ENCODE results near the gene TAC3.
"Not testable (repeated sequence)": the region's sequence is repeated elsewhere in the genome, so short reads cannot be mapped to it uniquely, and the experiment has no call there.

The TAC3 gene

DNA sequence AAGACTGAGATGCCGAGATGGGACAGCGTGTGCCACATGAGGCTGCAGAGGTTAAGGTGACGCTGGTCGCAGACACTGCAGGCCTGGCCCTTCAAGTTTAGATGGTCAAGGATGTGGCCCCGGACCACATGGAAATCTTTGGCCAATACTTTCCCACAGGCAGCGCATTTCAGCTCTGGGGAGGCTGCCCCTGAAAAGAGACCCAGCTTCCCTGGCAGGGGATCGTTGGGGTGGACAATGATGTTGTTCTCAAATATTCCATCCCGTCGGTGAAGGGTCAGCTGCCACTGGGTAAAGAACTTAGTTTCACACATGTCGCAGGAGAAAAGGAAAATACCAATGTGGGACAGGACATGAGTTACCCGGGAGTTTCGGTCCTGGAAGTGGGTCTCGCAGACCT, 12.9 kb downstream of the TAC3 start:
- no peak for DNase-seq

DNA sequence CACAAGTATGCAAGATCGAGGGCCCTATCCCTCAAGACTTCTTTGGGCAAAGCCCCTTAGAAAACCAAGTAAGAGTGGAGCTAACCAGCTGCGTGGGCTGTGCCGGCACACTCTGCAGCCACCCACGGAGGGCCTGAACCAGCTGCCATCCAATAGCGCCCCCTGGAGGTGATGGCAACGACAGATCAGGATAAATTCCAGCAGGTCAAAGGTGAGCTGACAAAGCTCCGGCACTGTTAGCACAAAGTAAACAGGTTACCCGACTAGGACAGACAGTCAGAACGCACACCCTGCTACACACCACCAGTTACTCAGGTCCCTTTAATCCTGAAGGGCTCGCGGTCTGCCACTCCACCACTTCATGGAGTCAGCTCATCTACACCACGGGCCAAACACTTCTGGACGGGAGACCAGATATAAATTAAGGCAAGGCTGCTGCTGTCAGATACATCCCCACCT, 14.9 kb downstream of the TAC3 start:
- peak; percentile 74 for DNase-seq

DNA sequence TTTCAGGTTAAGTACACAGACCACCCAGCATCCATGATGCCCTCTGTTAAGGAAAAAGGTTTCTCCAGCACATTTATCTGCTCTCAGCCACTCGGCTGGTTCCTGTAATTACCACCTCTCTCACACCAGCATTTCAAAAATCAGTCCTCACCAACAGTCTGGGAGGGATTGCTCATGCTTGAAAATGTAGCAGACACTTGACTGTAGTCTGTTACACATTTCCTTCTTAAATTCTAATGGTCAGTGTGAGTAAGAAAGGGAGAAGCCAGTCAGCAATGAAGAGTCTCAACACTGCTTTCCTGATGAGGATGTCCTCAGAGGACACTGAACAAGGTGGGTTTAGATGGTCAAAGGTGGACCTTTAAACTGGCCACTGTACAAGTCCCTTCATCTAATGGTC, 15.9 kb downstream of the TAC3 start:
- no peak for DNase-seq

DNA sequence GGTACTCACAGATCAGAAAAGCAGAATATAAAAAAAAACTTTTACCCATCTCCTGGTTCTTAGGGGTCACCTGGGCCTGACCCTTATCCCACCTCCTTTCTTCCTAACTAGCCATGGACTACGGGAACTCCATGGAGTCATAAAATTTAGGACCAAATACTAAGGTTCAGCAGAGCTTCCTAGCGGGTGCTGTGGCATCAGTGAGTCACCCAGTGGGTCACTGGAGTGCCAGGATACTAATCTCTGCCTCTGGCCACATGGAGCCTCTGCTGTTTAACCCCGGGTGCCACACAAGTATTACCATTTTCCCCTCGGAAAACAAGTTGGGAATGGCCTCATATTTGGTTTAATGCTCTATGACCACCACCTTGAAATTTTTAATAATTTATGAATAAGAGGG, 16.9 kb downstream of the TAC3 start:
- no peak for DNase-seq

DNA sequence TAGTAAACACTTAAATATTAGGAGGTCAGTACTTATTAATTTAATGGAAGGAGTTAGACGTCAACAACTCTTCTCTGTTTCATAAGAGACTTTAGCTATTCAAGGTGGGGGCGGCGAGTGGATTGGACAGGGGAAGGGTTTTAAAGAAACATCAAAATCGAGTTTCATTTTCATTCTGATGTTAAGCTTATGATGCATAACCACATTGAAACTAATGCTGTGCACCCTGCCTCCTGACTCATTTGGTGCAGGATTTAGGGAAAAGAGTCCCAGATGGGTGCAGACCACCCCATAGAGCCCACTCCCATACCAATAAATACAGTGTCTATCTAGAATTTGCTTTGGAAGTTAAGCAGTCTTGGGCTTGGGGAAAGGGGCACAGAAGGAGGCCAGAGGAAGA, 17.3 kb downstream of the TAC3 start:
- DNase-seq, result no peak

GRCh38 chr12:56998316-56998715, 18.0 kb downstream of the TAC3 start:
- DNase-seq, result no peak

DNA sequence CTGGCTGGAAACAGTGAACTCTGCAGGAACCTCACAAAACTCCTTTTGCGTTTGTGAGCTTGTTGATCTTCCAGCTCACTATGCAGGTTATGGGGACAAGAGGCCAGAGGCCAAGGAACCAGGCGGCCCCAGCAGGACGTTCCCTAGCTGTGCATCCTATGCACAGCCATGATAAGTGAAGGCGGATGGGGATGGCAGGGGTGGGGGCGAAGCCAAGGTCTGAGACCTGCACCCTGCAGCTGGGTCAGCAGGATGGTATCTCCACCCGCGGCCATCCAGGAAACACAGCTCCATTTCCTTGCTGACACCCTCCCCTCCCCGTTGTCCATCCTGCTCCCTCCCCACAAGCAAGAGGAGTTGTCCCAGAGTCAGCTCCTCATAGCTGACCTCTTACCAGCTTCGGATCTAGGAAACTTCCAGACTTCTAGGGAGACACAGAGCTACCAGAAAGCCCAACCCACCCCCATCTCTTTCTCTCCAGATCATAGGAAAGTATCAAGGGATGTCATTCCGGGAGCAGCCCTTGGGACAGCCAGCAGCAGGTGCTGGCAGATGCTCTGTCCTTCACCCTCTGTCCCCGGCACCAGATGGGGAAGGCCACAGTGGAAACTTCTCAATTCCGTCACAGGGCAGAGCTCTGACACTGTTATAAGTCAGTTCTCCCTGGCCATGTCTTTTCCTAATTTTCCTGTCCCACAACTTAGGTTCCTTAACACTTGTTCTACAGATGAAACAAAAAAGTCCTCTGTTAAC, 19.4 kb downstream of the TAC3 start:
- no peak for DNase-seq

DNA sequence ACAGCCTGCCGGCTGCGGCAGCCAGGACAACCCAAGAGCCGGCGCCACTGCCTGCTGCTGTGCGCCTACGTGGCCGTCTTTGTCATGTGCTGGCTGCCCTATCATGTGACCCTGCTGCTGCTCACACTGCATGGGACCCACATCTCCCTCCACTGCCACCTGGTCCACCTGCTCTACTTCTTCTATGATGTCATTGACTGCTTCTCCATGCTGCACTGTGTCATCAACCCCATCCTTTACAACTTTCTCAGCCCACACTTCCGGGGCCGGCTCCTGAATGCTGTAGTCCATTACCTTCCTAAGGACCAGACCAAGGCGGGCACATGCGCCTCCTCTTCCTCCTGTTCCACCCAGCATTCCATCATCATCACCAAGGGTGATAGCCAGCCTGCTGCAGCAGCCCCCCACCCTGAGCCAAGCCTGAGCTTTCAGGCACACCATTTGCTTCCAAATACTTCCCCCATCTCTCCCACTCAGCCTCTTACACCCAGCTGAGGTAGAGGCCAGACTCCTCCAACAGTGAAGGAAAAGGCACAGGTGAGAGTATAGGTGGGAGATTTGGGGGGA, 20.3 kb downstream of the TAC3 start:
- DNase-seq, result no peak

GRCh38 chr12:56995201-56995929, 21.0 kb downstream of the TAC3 start:
- DNase-seq, result no peak

DNA sequence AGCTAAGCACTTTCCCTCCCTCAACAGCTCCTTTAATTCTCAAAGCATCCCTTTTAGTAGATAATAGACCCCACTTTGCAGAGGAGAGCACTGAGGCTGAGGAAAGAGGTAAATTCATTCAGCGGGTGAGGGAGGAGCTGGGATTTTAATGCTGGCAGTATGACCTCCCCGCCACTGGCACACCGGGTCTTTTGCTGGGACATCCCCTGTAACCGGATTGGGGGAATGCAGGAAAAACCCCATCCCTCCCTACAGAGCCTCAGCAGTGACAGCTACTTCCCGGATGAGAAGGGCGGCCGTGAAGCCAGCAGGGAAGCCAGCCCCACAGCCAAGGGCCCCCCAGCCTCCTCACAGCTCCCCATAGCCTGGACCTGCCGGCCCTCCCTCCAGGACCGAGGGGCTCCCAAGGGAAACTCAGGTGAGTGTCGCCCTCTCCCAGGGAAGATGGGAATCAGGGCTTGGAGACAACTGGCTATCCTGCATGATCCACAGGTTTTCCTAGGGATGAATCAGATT, 22.0 kb downstream of the TAC3 start:
- DNase-seq, result no peak

DNA sequence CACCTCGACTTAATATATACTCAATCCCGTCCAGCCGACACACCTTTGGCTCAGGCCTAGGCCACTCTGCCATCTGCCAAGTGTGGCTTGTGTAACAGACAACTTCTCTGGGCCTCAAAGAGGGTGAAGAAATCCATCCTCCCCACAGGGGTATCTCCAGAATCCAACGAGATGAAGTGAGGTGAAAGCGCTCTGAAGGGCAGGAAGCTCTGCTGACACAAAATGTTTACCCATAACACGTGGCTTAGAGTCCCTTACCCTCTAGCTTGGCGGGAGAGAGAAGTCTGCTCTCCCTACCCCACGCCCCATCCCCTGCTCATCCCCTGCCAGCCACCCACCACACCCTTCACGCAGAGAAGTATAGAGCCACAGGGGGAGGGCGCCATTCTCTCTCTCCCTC, 23.0 kb downstream of the TAC3 start:
- DNase-seq, result no peak

GRCh38 chr12:56991319-56992246, 24.7 kb downstream of the TAC3 start:
- no peak for DNase-seq

GRCh38 chr12:56990648-56991318, 25.5 kb downstream of the TAC3 start:
- DNase-seq, result no peak

DNA sequence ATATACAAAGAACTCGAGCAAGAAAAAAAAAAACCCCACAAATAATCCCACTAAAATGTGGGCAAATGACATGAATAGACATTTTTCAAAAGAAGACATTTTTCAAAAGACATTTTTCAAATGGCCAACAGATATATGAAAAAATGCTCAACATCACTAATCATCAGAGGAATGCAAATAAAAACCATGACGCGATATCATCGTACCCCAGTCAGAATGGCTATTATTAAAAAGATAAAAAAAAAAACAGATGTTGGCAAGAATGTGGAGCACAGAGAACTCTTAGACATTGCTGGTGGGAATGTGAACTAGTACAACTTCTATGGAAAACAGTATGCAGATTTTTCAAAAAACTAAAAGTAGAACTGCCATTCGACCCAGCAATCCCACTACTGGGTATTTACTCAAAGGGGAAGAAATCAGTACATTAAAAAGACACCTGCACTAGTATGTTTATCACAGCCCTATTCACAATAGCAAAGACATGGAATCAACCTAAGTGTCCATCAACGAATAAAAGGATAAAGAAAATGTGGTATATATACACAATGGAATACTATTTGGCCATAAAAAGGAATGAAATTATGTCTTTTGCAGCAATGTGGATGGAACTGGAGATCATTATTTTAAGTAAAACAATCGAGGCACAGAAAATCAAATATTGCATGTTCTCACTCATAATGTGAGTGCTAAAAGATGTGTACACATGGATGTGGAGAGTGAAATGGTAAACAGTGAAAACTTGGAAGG, 26.3 kb downstream of the TAC3 start:
- no peak for DNase-seq

DNA sequence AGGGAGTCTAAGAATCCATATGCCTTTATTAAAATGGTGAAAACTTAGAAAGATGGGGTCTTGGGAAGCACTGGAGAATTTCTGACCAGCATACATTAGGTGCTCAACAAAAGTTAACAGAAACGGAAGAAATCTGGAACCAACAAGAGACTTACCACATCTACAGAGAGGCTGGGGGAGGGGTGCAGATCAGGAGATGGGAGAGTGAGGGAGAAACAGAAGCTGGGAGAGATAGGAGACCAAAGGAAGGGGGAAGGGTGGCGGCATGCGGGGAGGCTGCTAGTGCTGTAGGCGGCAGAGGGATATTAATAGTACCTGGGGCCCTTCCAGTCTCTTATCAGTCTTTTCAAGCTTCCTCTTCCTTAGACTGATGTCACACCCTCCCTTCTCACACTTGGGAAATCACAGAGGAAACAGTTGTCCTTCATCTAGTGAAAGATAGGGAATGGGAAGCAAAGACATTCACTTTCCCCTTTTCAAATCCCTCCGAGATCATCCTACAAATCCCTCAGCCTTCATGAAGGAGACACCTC, 28.1 kb downstream of the TAC3 start:
- no peak for DNase-seq

- peak; percentile 69 for DNase-seq
Observed at GRCh38 chr12:56987551-56988053, 28.7 kb downstream of the TAC3 start.

DNA sequence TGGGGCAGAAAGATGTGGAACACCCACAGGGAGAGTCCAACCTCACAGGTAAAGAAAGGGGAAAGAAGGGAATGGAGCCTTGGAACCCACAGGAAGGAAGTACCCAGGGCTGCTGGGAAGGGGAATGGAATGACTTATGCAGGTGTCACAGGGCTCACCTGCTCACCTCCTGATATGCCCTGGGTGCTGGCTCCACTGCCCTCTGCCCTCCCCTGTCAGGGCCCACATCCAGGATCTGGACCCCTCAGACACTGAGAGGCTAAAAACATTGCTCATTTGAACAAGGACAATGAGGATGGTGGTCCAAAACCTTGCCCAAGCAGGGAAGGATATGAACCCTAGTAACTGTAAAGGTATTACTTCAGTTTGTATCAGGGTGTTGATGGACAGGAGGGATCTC, 29.3 kb downstream of the TAC3 start:
- no peak for DNase-seq

GRCh38 chr12:56985714-56986113, 30.6 kb downstream of the TAC3 start:
- not testable (repeated sequence) for DNase-seq

- no peak for DNase-seq
Observed at GRCh38 chr12:56983386-56983785, 32.9 kb downstream of the TAC3 start.

- not testable (repeated sequence) for DNase-seq
Observed at GRCh38 chr12:56982578-56983236, 33.6 kb downstream of the TAC3 start.
